GM19239 (cell line): ENCODE measurements around the gene MDFI.

Source experiments
- DNase-seq: peaks from one replicate; pipeline ENCODE4 v3.0.0; 2011; ENCODE audit warnings: low spot score; ENCODE audit not compliant: insufficient read length
- FAIRE-seq: peaks from 2 replicates; lab custom pipeline; 2011; peaks lifted over from hg19 to GRCh38; lab: Jason Lieb, UNC

Gene MDFI

DNA sequence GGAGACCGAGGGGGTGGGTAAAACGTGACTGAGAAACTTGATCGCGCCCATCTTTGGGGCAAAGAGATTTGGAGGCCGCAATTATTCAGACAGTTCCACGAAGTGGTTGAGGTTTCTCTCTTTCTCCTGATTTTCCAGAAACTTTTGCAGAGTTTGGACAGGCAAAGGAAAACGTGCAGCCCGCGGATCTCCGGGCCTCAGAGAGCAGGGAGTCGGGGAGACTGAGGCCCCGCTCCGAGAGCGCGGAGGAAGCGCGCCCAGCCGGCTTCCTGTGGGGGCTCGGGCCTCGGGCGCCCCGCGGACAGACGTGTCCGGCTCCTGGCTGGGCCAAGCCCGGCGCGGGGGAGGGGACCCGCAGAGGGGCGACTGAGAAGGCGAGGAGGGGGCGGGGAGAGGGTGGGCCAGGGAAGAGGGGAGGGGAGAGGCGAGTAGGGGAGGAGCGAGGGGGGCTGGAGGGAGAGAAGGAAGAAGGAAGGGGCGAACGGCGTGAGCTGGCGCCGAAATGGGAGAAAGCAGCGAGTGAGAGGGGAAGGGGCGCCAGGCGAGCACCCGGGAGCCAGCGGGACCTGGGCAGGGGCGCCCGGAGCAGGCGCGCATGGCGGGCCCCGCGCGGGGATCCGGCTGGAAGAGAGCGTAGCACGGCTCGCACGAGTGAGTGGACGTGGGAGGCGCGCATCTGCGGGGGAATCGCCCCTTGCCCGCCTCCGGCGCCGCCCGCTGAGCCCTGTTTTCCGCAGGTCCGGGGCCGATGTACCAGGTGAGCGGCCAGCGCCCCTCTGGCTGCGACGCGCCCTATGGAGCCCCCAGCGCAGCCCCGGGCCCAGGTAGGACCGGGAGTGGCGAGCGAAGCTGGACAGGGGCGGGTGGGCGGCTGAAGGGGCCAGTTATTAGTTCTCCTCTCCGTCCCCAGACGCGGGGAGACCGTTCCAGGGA is at the start of gene MDFI:
MDFI (plus strand) TSS at position 467 of the 933 bp plus-strand sequence; CDS start at position 749, 282 bp downstream.
- DNase-seq (no peak), FAIRE-seq (no peak)

DNA sequence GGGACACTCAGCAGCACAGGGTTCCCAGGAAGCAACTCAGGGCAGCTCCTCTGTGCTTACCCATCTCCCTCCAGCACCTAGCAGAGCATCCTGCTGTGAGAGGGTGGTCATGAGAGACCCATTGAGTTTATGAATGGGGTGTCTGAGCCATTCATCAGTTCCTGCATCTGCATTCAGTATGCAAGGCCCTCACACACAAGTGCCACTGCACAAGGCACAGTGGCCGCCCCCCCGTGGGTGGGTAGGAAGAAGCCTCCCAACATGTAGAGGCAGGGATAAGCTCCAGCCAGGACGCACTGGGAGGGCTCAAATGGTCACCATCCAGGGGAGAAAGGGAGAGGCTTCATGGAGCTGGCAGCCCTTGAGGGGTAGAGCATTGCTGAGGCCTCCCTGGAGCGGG is 49.0 kb upstream of the MDFI start:
- FAIRE-seq (no peak), DNase-seq (no peak)

GRCh38 chr6:41589636-41590622 is 48.3 kb upstream of the MDFI start:
- no peak for FAIRE-seq
- DNase-seq: no peak

DNA sequence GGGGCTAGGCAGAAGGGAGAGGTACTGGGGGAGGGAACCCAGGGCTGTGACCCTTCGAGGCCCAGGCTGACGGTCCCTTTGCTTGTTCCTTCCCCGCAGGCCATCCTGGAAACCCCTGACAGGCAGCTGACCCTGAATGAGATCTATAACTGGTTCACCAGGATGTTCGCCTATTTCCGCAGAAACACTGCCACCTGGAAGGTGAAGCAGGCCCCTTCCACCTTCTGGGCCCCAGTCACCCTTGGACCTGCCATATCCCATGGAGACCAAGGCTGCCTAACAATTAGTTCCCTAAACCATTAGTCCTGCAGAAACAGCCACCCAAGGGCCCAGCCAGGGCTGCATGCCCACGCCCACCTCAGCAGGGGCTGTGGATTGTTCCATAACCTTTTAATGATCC is 47.1 kb upstream of the MDFI start:
- DNase-seq (no peak), FAIRE-seq (no peak)

DNA sequence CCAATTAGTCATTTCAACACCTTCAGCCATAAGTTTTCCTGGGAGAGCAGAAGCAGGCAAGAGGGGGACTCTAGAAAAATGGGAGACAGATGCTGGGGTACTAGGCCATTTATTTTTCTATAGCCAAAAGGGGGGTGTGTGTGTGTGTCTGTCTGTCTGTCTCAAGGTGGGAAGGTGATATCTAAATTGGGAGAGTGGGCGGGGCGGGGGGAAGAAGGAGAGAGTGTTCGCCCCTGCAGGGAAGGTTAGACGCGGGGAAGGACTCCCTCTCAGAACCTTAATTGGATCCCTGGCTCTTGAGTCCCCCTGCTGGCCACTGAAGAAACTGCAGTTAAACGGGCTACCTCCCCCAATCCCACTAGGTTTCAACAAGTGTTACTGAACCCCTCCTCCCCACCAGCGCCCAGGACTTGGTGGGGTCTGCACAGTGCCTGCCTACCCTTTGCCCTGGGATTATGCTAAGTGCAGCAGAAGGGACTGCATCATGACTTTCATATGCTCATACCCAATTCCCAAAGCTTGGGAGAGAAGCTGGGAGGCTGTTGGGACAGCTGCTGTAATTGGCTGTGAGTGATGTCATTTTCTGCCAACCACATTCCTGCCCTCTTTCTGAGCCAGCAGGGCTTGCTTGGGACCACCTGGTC is 46.3 kb upstream of the MDFI start:
- peak; percentile 96 for DNase-seq
- FAIRE-seq: peak; percentile 88

- FAIRE-seq: no peak
- no peak for DNase-seq
These were observed 44.9 kb upstream of the MDFI start for GRCh38 chr6:41593406-41593805.

DNA sequence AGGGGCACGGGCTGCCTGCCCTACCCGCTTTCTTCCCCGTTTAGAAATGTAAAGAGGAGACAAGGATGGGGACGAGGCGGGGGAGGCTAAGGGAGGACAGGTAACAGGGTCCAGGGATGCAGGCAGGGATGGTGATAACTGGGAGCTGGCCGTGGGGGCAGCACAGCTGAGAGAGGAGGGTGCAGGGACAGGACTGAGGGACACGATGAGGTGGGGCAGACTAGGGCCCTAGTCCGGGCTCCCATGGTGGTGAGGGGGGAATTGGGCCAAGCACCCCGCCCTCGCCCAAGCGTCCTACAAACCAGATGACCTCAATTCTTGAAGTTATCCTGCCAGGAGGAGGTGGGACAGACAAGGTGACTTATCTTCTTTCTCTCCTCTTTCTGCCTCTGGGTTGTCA is 44.4 kb upstream of the MDFI start:
- DNase-seq (no peak), FAIRE-seq (no peak)

DNA sequence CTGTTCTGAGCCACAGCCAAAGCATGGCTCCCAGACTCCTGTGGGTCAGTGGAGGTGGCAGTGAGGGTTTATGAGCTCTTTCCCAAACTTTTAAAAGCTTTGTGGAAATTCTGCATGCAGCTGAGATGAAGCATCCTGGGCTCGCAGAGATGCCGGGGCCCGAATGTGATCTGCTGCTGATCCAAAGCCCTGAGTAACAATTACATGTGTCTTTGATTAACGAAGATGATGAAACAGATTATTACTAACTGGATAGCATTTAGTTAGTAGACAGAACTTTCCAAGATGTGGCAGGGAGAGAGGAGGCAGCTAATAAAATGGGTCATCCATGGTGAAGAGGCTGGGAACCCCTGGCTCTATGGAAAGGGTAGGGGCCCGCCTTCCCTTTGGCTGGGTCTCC is 43.9 kb upstream of the MDFI start:
- DNase-seq (no peak), FAIRE-seq (no peak)

DNA sequence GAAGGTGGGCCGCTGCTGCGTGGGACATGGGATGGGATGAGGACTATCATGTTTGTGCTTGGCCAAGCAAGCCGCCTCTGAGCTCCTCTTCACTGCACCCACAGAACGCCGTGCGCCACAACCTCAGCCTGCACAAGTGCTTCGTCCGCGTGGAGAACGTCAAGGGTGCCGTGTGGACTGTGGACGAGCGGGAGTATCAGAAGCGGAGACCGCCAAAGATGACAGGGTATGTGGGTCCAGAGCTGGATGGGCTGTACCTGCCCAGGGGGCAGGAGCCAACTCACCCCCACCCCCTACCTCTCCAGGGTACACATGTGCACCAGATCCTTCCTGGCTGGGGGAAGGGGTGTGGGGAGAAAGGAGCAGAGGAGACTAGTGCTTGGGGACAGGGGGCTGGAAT is 43.5 kb upstream of the MDFI start:
- FAIRE-seq: no peak
- DNase-seq: no peak

DNA sequence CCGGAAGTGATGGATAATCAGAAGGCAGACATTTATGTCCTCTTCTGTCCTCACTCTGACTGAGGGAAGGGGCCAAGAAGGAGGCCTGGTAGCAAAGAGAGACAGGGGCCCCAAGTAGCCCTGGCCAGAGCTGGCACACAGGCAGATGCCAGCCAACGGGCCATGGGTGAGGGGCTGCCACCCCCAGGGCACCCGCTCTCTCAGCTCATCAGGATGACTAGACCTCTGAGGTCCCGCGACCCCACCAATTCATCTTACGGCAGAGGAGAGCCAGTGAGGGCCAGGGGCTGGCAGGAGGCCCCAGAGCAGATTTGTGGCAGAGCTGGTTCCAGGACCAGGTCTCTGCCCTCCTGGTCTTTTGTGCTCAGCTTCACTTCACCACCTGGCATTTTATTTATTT is 43.1 kb upstream of the MDFI start:
- no peak for FAIRE-seq

DNA sequence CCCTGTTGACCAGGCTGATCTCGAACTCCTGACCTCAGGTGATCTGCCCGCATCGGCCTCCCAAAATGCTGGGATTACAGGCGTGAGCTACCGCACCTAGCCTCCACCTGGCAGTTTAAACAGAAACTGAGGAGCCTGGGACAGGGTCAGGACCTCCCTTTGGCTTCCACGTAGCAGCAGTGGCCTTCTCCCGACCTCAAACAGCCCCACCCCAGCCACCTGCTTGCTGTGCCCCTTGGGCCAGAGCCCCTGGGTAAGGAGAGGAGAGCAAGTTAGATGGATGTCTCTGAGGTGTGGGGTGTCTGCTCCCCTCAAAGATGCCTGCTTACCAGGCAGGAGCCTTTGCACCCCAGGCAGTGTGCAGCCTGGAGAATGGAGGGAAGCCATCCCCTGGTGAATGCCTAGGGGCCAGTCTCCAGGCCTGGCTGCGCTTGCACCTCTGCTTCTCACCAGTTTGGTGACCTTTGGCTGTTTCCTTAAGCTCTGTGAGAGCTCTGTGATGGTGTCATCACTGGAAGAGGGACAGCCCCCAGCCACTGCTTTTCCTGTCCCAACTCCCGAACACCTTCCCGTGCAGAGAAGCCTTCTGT is 42.1 kb upstream of the MDFI start:
- no peak for DNase-seq
- FAIRE-seq: no peak

More for the DNA sequence above, 43.1 kb upstream of the MDFI start:
- DNase-seq: no peak

DNA sequence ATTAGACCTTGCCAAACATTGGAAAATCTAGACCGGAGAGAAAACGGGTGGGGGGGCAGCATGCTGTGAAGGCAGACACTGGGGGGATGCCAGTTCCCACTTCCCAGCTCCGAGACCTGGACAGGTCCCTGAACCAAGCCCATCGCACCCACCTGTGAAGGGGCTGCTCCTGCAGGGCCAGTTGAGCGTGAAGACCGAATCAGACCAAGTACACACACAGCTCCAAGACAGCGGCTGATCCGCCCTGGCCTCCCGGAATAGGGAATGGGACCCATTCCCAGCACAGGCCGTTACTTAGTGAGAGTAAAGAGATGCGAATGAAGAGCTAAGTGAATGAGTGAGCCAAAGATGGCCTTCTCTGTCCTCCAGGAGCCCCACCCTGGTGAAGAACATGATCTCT is 41.5 kb upstream of the MDFI start:
- DNase-seq: no peak

DNA sequence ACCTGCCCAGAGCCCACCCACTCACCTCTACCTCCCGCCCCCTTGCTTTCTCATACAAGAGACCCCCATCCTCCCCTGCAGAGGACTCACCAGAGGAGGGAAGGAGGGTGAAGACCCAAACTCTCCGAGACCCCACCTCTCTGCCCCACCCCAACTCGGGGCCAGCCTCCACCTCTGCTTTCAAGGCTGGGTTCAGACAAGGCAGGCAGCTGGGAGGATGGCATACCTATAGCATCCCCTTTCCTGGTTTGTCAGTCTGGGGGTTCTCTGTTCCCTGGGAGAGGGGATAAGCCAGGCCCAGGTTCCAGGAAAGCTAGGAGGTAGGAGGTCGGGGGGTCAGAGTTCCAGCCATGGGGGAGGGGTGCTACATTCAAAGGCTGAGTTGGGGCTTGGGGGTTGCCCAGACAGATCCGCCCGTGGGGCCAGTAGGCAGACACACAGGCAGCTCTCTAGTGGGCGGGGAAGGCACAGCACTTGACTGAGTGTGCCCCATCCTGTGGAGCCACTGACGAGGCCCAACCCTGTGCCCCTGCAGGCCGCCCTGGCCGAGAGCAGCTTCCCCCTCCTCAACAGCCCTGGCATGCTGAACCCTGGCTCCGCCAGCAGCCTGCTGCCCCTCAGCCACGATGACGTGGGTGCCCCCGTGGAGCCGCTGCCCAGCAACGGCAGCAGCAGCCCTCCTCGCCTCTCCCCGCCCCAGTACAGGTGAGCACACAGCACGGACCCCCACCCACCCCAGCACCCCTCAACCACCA is 40.8 kb upstream of the MDFI start:
- no peak for FAIRE-seq
- no peak for DNase-seq

More for the DNA sequence above, 41.5 kb upstream of the MDFI start:
- FAIRE-seq: no peak

DNA sequence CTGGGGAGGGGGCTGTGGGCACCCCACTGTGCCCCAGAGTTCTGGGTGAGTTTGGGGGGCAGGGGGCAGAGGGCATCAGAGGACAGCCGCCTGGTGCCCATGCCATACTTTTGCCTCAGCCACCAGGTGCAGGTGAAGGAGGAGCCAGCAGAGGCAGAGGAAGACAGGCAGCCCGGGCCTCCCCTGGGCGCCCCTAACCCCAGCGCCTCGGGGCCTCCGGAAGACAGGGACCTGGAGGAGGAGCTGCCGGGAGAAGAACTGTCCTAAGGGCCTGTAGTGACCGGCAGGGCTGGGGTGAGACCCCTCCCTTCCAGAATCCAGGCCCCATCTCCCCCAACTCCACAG is 39.6 kb upstream of the MDFI start:
- no peak for DNase-seq
- FAIRE-seq: no peak

DNA sequence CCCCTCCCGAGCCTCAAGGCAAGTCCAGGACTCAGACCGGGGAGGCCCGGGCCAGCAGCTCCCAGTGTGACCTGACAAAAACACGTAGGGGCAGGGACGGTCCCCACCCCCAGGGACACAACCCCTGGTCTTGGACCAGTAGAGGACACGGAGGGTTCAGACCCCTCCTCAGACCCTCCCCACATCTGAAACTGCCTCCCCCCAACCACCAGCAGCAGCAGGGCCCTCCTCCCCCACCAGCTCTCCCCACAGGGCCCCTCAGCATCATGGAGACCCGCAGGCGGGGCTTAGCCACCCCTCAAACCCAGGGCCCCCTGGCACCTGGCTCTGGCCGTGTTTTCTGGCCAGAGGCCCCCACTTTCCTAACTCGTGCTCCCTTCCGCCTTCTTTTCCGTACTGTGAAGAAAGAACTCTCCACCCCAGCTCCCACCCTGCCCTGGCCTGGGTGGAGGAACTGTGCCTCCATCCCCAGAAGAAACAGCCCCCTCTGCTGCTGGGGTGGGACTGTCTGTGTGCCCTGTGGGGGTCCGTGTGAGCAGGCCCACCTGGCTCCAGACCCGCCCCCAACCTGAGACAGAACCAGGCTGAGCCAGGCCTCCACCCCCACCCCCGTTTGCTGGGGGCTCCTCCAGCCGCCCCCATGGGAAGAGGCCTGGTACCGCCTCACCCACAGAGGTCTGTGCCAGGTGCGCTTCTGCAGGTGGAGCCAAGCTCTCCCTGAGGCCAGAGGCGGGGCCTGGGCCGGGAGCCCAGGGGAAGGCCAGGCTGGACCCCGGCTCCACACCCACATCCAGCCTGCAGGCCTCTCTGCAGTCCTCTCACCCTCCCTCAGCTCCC is 39.0 kb upstream of the MDFI start:
- FAIRE-seq (no peak), DNase-seq (no peak)

- FAIRE-seq (no peak), DNase-seq (no peak)
These were observed 38.3 kb upstream of the MDFI start for GRCh38 chr6:41599852-41600445.

DNA sequence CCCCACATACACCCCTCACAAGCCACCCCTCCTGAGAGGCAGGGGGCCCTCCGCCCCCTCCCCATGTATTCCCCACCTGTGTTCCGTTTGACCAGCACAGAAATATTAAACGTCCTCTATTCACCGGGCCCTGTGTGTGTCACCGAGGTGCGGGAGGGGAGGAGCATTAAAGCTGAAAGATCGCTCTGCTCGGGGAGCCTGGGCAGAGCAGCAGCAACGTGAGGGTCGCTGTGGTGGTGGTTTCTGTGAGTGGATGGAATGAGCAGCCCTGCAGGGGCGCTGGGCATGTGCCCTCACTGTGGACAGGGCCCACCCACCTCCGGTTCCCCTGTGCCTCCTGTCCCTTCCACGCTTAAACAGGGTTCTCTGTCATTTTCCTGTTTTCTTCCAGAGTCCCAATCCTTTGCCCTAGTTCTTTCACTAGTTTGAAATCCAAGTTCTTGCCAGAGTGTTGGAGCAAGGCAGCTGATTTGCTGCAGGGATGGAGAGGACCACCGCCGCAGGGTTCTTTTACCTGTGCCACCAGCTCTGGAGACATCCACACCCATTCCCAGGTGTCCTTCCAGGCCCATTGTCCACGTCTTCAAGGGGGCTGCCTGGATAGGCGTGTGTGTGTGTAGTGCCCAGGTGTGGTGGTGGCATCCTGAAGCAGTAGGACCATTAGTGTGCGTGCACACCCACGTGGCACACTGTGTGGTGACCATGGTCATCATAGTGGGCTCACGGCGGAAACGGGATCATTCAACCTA is 37.6 kb upstream of the MDFI start:
- no peak for FAIRE-seq

GRCh38 chr6:41601248-41601549 is 37.1 kb upstream of the MDFI start:
- FAIRE-seq (no peak), DNase-seq (no peak)

More for the DNA sequence above, 37.6 kb upstream of the MDFI start:
- DNase-seq: no peak
